Measurements from ENCODE around the gene PBX3.

GRCh38 chr9:125744616-125745015 is 2.6 kb upstream of the PBX3 start:
- no peak for TF ChIP-seq CTCF (conservative IDR thresholded peaks at IDR 0.05; ENCODE audit: low read depth, low read length)
- TF ChIP-seq EZH2 (IDR thresholded peaks at IDR 0.05; ENCODE audit: borderline replicate concordance, low read depth, low read length, poor library complexity, severe bottlenecking) = no peak
